Naive thymus-derived CD8-positive, alpha-beta T cell (primary cell): Measurements from ENCODE around the gene DAPK2. TPM values are rescaled to one million over a fixed set of nuclear protein-coding genes. Genes with fewer than 3 reads are reported as not detected.

Experiments used
- ATAC-seq, 2 donors: fragments of 150-1000 bp; cut with Tn5 transposase in 1 of 2; sonication (Bioruptor Pico), chemical (Tn5 transposase) in 1 of 2; 1 replicate in 1 of 2; 2 replicates in 1 of 2; pipeline ENCODE4 v1.10.0; 2021; ENCODE audit warnings: mild to moderate bottlenecking in 2 of 2, moderate library complexity in 2 of 2
- POLR2A ChIA-PET: fragments of 350-600 bp; sonication (Branson Sonifier 250); formaldehyde crosslinking; loops from one replicate; lab custom pipeline; 2021; ENCODE audit warnings: antibody characterized with exemption; lab: Charles Lee
- DNase-seq, 10 donors: peaks; one replicate each; pipeline versions ENCODE4 v3.0.0 to v3.0.0-alpha.2; 2020 to 2022
- H3K27ac Mint-ChIP-seq, 10 donors: one replicate each; pipeline ENCODE4 v1.8.0; 2020 to 2022; ENCODE audit warnings: mild to moderate bottlenecking in 10 of 10, mixed read lengths in 10 of 10, moderate library complexity in 4 of 10, inconsistent platforms in 1 of 10
- H3K27me3 Mint-ChIP-seq, 5 donors: one replicate each; pipeline ENCODE4 v1.8.0; 2021 to 2022; ENCODE audit warnings: mixed read lengths in 5 of 5
- H3K36me3 Mint-ChIP-seq, 3 donors: one replicate each; pipeline ENCODE4 v1.8.0; 2020 to 2022; ENCODE audit warnings: mixed read lengths in 3 of 3, mild to moderate bottlenecking in 2 of 3, inconsistent platforms in 1 of 3
- H3K4me1 Mint-ChIP-seq, 4 donors: one replicate each; pipeline ENCODE4 v1.8.0; 2021 to 2022; ENCODE audit warnings: mixed read lengths in 4 of 4
- H3K4me3 Mint-ChIP-seq, 10 donors: one replicate each; pipeline ENCODE4 v1.8.0; 2020 to 2022; ENCODE audit warnings: mild to moderate bottlenecking in 10 of 10, mixed read lengths in 10 of 10, moderate library complexity in 6 of 10, inconsistent platforms in 1 of 10
- H3K9me3 Mint-ChIP-seq, 9 donors: one replicate each; pipeline ENCODE4 v1.8.0; 2020 to 2022; ENCODE audit warnings: mixed read lengths in 9 of 9, mild to moderate bottlenecking in 3 of 9, inconsistent platforms in 1 of 9, moderate library complexity in 1 of 9
- polyA plus RNA-seq, 3 donors: library from polyadenylated mRNA; unstranded; fragments of 300-500 nt; fragmentation: Illumina TruSeq; gene quantifications; one replicate each; pipeline ENCODE4 v1.2.3, GENCODE V29; 2021
- total RNA-seq, 8 experiments: library from RNA in 2 of 8; stranded (reverse) in 2 of 8; gene quantifications; one replicate each; pipeline ENCODE4 v1.2.3 and lab custom pipeline; 2021 to 2026

Gene DAPK2
- total and polyA plus RNA-seq, 5 experiments from 2014 or later = 0.41 to 4.0 (median 1.3) TPM

- Mint-ChIP-seq H3K4me3 (no peak overlapping the region), H3K27me3 (no peaks in the 10 kb centered on the region), H3K4me1 (peaks cover 0 to 18% (median 2%) of the 10 kb centered on the region in 4 donors), H3K27ac (peak overlapping the region in 1 of 10 donors; percentile 8), H3K36me3 (peaks cover 0 to 6% (median 0%) of the 10 kb centered on the region in 3 donors), H3K9me3 (peaks cover 0 to 5% (median 0%) of the 10 kb centered on the region in 9 donors)
- DNase-seq (no peak), ATAC-seq (no peak)
- POLR2A ChIA-PET = no interaction called here
Observed at GRCh38 chr15:64017082-64017588, 29.1 kb downstream of the DAPK2 start.

- DNase-seq (no peak), ATAC-seq (no peak)
- H3K9me3 Mint-ChIP-seq = peaks cover 0 to 5% (median 0%) of the 10 kb centered on the region in 9 donors
- H3K4me1 Mint-ChIP-seq = peaks cover under 1 to 25% (median 6%) of the 10 kb centered on the region in 4 donors
- peak overlapping the region in 3 of 10 donors; percentile 38 to 80 (median 71) for H3K27ac Mint-ChIP-seq
- H3K36me3 Mint-ChIP-seq = peaks cover 0 to 6% (median 0%) of the 10 kb centered on the region in 3 donors
- no peak overlapping the region for H3K4me3 Mint-ChIP-seq
- H3K27me3 Mint-ChIP-seq = no peaks in the 10 kb centered on the region
- POLR2A ChIA-PET = no interaction called here
Observed at GRCh38 chr15:64016257-64016656, 30.0 kb downstream of the DAPK2 start.

- Mint-ChIP-seq H3K36me3 (no peaks in the 10 kb centered on the region), H3K27me3 (no peaks in the 10 kb centered on the region), H3K27ac (peak overlapping the region in 7 of 10 donors; percentile 38 to 87 (median 71)), H3K4me3 (no peak overlapping the region), H3K4me1 (peaks cover 6 to 38% (median 18%) of the 10 kb centered on the region in 4 donors), H3K9me3 (no peaks in the 10 kb centered on the region)
- ATAC-seq (no peak), DNase-seq (no peak)
- POLR2A ChIA-PET = interaction anchor here (0.6 kb wide), 1 partner anchor 10 kb away, joined by 3 read pairs; no protein-coding TSS in a partner anchor
Observed at GRCh38 chr15:64014995-64015394, 31.3 kb downstream of the DAPK2 start.

DNA sequence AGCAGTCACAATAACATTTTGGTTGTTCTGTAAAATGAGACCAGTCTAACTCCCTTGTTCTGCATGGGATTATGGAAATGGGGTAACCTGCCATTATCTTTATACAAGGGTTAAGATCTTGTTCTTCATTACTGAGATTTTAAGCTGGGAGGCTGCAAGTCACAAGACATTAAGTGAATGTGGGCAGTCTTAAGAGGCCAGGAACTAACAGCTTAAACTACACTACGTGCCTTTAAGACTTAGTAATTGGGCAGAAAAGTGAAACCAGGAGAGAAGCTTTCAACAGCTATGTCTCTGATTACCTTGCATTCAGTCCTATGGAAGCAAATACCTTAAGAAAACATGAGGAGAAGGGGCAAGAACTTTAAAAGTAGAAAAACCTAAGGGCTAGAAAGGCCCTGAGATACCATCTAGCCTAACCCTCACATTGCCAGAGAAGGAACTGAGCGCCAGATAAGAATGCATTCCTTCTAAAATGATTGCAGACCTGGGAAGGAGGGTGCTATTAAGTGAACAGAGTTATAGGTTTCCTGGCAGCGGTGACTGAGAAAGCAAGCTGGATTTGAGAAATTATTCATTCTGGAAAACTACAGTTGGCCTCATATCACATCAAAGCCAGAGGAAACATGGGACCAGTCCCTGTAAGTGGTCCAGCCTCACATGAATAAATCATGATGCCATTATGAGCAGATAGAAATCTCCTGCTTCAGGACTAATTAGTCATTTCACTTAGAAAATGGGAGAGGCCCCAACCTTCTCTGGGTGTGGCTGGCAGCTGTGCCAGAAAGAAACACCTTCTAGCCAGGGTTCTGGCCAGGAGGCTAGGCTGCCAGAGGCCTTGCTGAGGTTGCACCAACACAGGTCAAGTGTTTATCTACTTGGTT lies 32.9 kb downstream of the DAPK2 start:
- ATAC-seq (no peak), DNase-seq (no peak)
- H3K4me1 Mint-ChIP-seq = peaks cover 15 to 53% (median 30%) of the 10 kb centered on the region in 4 donors
- peak overlapping the region in 1 of 10 donors; percentile 0 for H3K4me3 Mint-ChIP-seq
- no peaks in the 10 kb centered on the region for H3K9me3 Mint-ChIP-seq
- H3K36me3 Mint-ChIP-seq = no peaks in the 10 kb centered on the region
- H3K27ac Mint-ChIP-seq = peak overlapping the region in 8 of 10 donors; percentile 4 to 99 (median 70)
- POLR2A ChIA-PET = no interaction called here
- no peaks in the 10 kb centered on the region for H3K27me3 Mint-ChIP-seq

- DNase-seq (no peak), ATAC-seq (no peak)
- Mint-ChIP-seq H3K27me3 (no peaks in the 10 kb centered on the region), H3K27ac (peak overlapping the region; percentile 76 to 99 (median 92)), H3K36me3 (no peaks in the 10 kb centered on the region), H3K4me1 (peaks cover 17 to 63% (median 34%) of the 10 kb centered on the region in 4 donors), H3K4me3 (peak overlapping the region in 2 of 10 donors; percentile 23 to 53), H3K9me3 (no peaks in the 10 kb centered on the region)
- POLR2A ChIA-PET = interaction anchor here (1.4 to 3.0 kb wide), 4 partner anchors 10 to 191 kb away, joined by 3 to 21 read pairs (median 4); partner anchors contain the start of genes DAPK2 and HERC1
Observed at GRCh38 chr15:64011736-64012135, 34.5 kb downstream of the DAPK2 start.

GRCh38 chr15:64010719-64011118 lies 35.6 kb downstream of the DAPK2 start:
- peaks cover 17 to 70% (median 34%) of the 10 kb centered on the region in 4 donors for H3K4me1 Mint-ChIP-seq
- no peaks in the 10 kb centered on the region for H3K27me3 Mint-ChIP-seq
- no peaks in the 10 kb centered on the region for H3K9me3 Mint-ChIP-seq
- DNase-seq = peak; percentile 57 to 96 (median 87)
- no peaks in the 10 kb centered on the region for H3K36me3 Mint-ChIP-seq
- peak; percentile 94 to 99 for ATAC-seq
- H3K27ac Mint-ChIP-seq = peak overlapping the region; percentile 95 to 99 (median 98)
- POLR2A ChIA-PET = interaction anchor here (0.6 to 3.0 kb wide), 19 partner anchors 9 to 410 kb away, joined by 3 to 21 read pairs (median 4); partner anchors contain the start of genes DAPK2 and HERC1
- peak overlapping the region; percentile 43 to 83 (median 74) for H3K4me3 Mint-ChIP-seq

DNA sequence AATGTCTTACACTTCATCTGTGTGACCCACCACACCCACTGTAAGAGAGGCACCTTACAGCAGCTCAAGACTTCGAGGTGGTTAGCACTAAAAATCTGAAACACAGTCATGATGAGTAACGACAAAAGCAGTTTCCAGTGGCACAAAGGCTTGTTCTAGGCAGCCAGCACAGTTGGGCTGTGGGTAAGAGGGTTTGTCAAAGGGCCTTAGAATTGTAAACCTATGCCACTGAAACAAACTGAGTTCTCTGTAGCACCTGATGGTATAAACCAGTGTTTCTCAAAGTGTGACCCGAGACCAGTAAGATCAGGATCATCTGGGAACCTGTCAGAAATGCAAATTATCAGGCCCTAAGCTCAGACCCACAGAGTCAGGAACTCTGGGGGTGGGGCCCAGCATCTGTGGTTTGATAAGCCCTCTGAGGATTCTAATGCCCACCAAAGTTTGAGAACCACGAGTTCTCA lies 36.5 kb downstream of the DAPK2 start:
- POLR2A ChIA-PET = interaction anchor here (0.6 to 3.0 kb wide), 8 partner anchors 10 to 409 kb away, joined by 3 to 21 read pairs (median 4); partner anchors contain the start of gene HERC1
- peak overlapping the region in 8 of 10 donors; percentile 7 to 83 (median 71) for H3K4me3 Mint-ChIP-seq
- no peaks in the 10 kb centered on the region for H3K36me3 Mint-ChIP-seq
- H3K27me3 Mint-ChIP-seq = no peaks in the 10 kb centered on the region
- H3K27ac Mint-ChIP-seq = peak overlapping the region; percentile 95 to 99 (median 98)
- DNase-seq = peak in 7 of 10 donors; percentile 10 to 59 (median 42)
- peaks cover 20 to 70% (median 34%) of the 10 kb centered on the region in 4 donors for H3K4me1 Mint-ChIP-seq
- ATAC-seq = peak; percentile 5 to 43
- no peaks in the 10 kb centered on the region for H3K9me3 Mint-ChIP-seq

DNA sequence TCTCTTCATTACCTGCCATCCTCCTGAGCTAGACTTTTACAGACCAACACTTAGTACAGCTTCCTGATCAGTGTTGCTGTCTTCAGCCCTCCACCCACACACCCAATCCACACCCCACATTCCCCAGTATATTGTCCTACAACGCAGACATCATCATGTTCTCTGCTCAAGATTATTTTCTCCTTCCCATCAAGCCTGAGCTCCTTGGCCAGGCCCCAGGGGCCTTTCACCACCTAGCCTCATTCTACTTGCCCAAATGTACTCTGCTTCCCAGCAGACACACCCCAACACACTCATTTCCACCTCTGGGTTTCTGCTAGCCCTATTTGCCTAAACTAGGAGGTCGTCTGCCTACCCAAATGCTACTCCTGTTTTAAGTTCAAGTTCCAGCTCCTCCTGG lies 37.0 kb downstream of the DAPK2 start:
- Mint-ChIP-seq H3K27ac (peak overlapping the region; percentile 95 to 99 (median 98)), H3K9me3 (no peaks in the 10 kb centered on the region), H3K4me1 (peaks cover 21 to 75% (median 35%) of the 10 kb centered on the region in 4 donors), H3K27me3 (no peaks in the 10 kb centered on the region), H3K4me3 (peak overlapping the region in 8 of 10 donors; percentile 8 to 83 (median 61)), H3K36me3 (no peaks in the 10 kb centered on the region)
- no peak for DNase-seq
- POLR2A ChIA-PET = interaction anchor here (0.6 to 3.0 kb wide), 2 partner anchors 149 to 176 kb away, joined by 4 to 21 read pairs; partner anchors contain the start of gene HERC1
- no peak for ATAC-seq

DNA sequence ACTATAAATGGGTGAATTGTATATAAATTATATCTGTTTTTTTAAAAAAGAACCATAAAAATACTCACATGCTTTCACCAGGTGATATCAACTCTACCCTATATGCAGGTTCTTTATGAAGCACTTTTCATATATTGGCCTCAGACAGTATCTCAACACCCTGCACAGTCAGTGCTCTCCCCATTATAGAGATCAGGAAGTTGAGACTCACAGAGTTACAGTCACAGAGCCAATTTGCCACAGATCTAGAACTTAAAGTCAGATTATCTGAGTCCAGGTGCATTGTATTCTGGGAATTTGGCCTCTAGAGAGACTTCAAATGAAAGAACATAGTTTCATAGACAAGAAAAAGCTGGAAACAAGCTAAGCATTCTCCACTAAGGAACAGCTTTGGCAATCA lies 38.1 kb downstream of the DAPK2 start:
- POLR2A ChIA-PET = no interaction called here
- peaks cover 25 to 75% (median 40%) of the 10 kb centered on the region in 4 donors for H3K4me1 Mint-ChIP-seq
- H3K4me3 Mint-ChIP-seq = no peak overlapping the region
- ATAC-seq (no peak), DNase-seq (no peak)
- H3K9me3 Mint-ChIP-seq = no peaks in the 10 kb centered on the region
- peak overlapping the region in 8 of 10 donors; percentile 23 to 99 (median 96) for H3K27ac Mint-ChIP-seq
- no peaks in the 10 kb centered on the region for H3K27me3 Mint-ChIP-seq
- no peaks in the 10 kb centered on the region for H3K36me3 Mint-ChIP-seq

GRCh38 chr15:64006642-64007041 lies 39.6 kb downstream of the DAPK2 start:
- Mint-ChIP-seq H3K4me3 (no peak overlapping the region), H3K27ac (peak overlapping the region in 3 of 10 donors; percentile 49 to 82 (median 61))
- POLR2A ChIA-PET = no interaction called here

DNA sequence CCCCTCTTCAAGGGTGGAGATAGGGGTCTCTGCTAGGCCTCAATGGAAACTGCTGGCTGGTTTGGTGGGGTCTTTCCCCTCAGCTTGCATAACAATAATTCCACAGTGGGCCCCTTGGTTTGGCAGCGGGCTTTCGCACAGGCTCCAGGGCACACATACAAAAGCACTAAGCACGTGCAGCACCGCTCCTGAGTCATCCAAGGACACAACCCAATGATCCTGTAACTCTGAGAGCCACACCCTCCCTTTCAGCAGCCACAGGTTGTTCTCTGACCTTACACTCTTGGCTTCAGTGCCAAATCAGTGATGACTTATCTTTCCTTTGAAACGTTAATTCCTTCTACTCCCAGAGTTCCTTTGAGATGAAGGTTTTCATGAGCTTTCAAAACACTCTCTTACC lies 41.7 kb downstream of the DAPK2 start:
- Mint-ChIP-seq H3K27ac (peak overlapping the region in 2 of 10 donors; percentile 30 to 71), H3K27me3 (peaks cover 3 to 22% (median 9%) of the 10 kb centered on the region in 5 donors), H3K4me1 (peaks cover 17 to 51% (median 25%) of the 10 kb centered on the region in 4 donors), H3K4me3 (no peak overlapping the region), H3K9me3 (no peaks in the 10 kb centered on the region), H3K36me3 (no peaks in the 10 kb centered on the region)
- no peak for DNase-seq
- POLR2A ChIA-PET = interaction anchor here (0.6 to 1.0 kb wide), 2 partner anchors 10 to 837 kb away, joined by 3 read pairs; partner anchors contain the start of gene PLEKHO2
- ATAC-seq = no peak

More at GRCh38 chr15:64006642-64007041, 39.6 kb downstream of the DAPK2 start:
- Mint-ChIP-seq H3K4me1 (peaks cover 25 to 63% (median 36%) of the 10 kb centered on the region in 4 donors), H3K36me3 (no peaks in the 10 kb centered on the region), H3K27me3 (peaks cover 0 to 5% (median 0%) of the 10 kb centered on the region in 5 donors), H3K9me3 (no peaks in the 10 kb centered on the region)
- ATAC-seq (no peak), DNase-seq (no peak)

DNA sequence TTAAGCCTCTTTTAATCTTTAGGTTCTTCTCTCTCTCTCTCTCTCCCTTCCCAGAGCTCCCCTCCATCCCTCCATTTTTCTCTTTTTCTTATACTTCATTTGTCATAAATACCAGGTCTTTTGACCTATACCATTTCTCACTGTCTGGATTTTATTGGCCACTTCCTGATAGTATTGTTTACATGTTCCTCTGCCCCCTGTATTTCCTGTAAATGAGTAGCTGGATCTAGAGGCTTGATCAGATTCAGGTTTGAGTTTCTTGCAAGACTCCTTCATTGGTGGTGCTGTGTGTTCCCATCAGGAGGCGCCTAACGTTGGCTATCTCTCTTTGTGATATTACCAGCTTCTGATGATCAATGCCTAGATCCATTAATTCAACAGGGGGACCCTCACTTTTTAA lies 42.2 kb downstream of the DAPK2 start:
- Mint-ChIP-seq H3K27me3 (peaks cover 3 to 22% (median 9%) of the 10 kb centered on the region in 5 donors), H3K36me3 (no peaks in the 10 kb centered on the region), H3K27ac (peak overlapping the region in 6 of 10 donors; percentile 6 to 75 (median 41)), H3K4me1 (peaks cover 11 to 49% (median 22%) of the 10 kb centered on the region in 4 donors), H3K4me3 (no peak overlapping the region), H3K9me3 (no peaks in the 10 kb centered on the region)
- ATAC-seq = no peak
- POLR2A ChIA-PET = no interaction called here
- no peak for DNase-seq
